Endothelial cell of umbilical vein (primary cell): ENCODE results near the gene PSAPL1. TPM values are rescaled to one million over a fixed set of nuclear protein-coding genes. Genes with fewer than 3 reads are reported as not detected.

Source experiments
- BruUV-seq: library from RNA; stranded (reverse); fragments of 400-500 nt; replicated peaks from 2 replicates; lab custom pipeline; 2021; lab: Mats Ljungman, UMichigan
- CTCF ChIA-PET: fragments of 300-600, 350-600 bp; sonication (Branson Sonifier 250); formaldehyde crosslinking; loops from one replicate; lab custom pipeline; 2021; ENCODE audit warnings: antibody characterized with exemption, inconsistent platforms; lab: Charles Lee
- POLR2A ChIA-PET: fragments of 300-600, 350-600 bp; sonication (Branson Sonifier 250); formaldehyde crosslinking; loops from one replicate; lab custom pipeline; 2021; ENCODE audit warnings: antibody characterized with exemption, inconsistent platforms; lab: Charles Lee
- DNase-seq: peaks from one replicate; pipeline ENCODE4 v3.0.0-alpha.2; 2011; ENCODE audit warnings: low read depth, low spot score
- FAIRE-seq: peaks from 2 replicates; lab custom pipeline; 2011; peaks lifted over from hg19 to GRCh38; lab: Jason Lieb, UNC
- H2AFZ ChIP-seq: 2 replicates; pipeline ENCODE4 v1.6.0; 2012; ENCODE audit warnings: low read depth, low read length, control low read depth, inconsistent platforms
- H3K27ac ChIP-seq: 2 replicates; pipeline ENCODE4 v1.5.1; 2011; ENCODE audit warnings: low read depth, mild to moderate bottlenecking, control low read depth, low read length, moderate library complexity; ENCODE audit not compliant: insufficient read depth
- H3K27me3 ChIP-seq, 2 experiments: 2 replicates each; pipeline versions ENCODE4 v1.6.0 to v1.6.1; 2011; ENCODE audit warnings: low read length in 2 of 2, mixed read lengths in 1 of 2; ENCODE audit not compliant: control insufficient read depth in 2 of 2, insufficient read depth in 2 of 2
- H3K36me3 ChIP-seq, 2 experiments: 2 replicates in 1 of 2; 3 replicates in 1 of 2; pipeline ENCODE4 v1.5.1; 2011; ENCODE audit warnings: low read length in 2 of 2, mild to moderate bottlenecking in 1 of 2, moderate library complexity in 1 of 2; ENCODE audit not compliant: control insufficient read depth in 2 of 2, insufficient read depth in 2 of 2; ENCODE audit errors: extremely low read depth in 1 of 2
- H3K4me1 ChIP-seq: 3 replicates; pipeline ENCODE4 v1.5.1; 2011; ENCODE audit warnings: mild to moderate bottlenecking, low read length; ENCODE audit not compliant: control insufficient read depth, insufficient read depth; ENCODE audit errors: extremely low read depth
- H3K4me2 ChIP-seq: 2 replicates; pipeline ENCODE4 v1.6.1; 2011; ENCODE audit warnings: low read length, control low read depth, mixed read lengths; ENCODE audit not compliant: insufficient read depth
- H3K4me3 ChIP-seq, 3 experiments: fragments of 200-600 bp in 1 of 3; sonication (generic), shearing (Covaris generic) in 1 of 3; replicated peaks in 1 of 3; 2 replicates each; pipeline ENCODE4 v1.5.1; 2011 to 2016; ENCODE audit warnings: control low read depth in 3 of 3, low read length in 3 of 3, mild to moderate bottlenecking in 2 of 3, inconsistent platforms in 1 of 3, low read depth in 1 of 3, moderate library complexity in 1 of 3; ENCODE audit not compliant: insufficient read depth in 1 of 3
- H3K79me2 ChIP-seq: 2 replicates; pipeline ENCODE4 v1.6.0; 2012; ENCODE audit warnings: low read length, inconsistent platforms; ENCODE audit not compliant: control insufficient read depth, insufficient read depth
- H3K9ac ChIP-seq: replicated peaks from 2 replicates; pipeline ENCODE3; 2011; ENCODE audit warnings: low read length, control low read depth; ENCODE audit not compliant: insufficient read depth; ENCODE audit errors: extremely low read depth
- H3K9me1 ChIP-seq: replicated peaks from 3 replicates; pipeline ENCODE4 v1.6.0; 2011; ENCODE audit warnings: mild to moderate bottlenecking, low read length; ENCODE audit not compliant: control insufficient read depth, insufficient read depth; ENCODE audit errors: extremely low read depth
- H3K9me3 ChIP-seq: replicated peaks from 2 replicates; pipeline ENCODE4 v1.5.1; 2012; ENCODE audit warnings: low read length, inconsistent platforms; ENCODE audit not compliant: control insufficient read depth, insufficient read depth
- H4K20me1 ChIP-seq: replicated peaks from 2 replicates; pipeline ENCODE3; 2011; ENCODE audit warnings: mild to moderate bottlenecking, low read length; ENCODE audit not compliant: control insufficient read depth, insufficient read depth; ENCODE audit errors: extremely low read depth
- EZH2 ChIP-seq: IDR thresholded peaks from 2 replicates; pipeline ENCODE4 v1.6.1; 2012; ENCODE audit warnings: borderline replicate concordance, low read depth, mild to moderate bottlenecking, moderate library complexity, low read length, inconsistent platforms; ENCODE audit not compliant: severe bottlenecking
- FOS ChIP-seq: IDR thresholded peaks from 2 replicates; pipeline ENCODE4 v1.6.1; 2011; ENCODE audit warnings: mild to moderate bottlenecking, low read length, moderate library complexity, borderline replicate concordance; ENCODE audit not compliant: insufficient read depth
- GATA2 ChIP-seq: IDR thresholded peaks from 2 replicates; pipeline ENCODE4 v1.7.0; 2011; ENCODE audit warnings: low read depth, mild to moderate bottlenecking, moderate library complexity, mixed read lengths, low read length; ENCODE audit not compliant: insufficient read length, insufficient read depth
- MYC ChIP-seq: IDR thresholded peaks from one replicate; pipeline ENCODE4 v1.6.1; 2011; ENCODE audit warnings: mild to moderate bottlenecking, low read depth, low read length
- POLR2A ChIP-seq: IDR thresholded peaks from 2 replicates; pipeline ENCODE4 v1.6.1; 2012; ENCODE audit warnings: low read depth, mild to moderate bottlenecking, control low read depth, low read length
- POLR2AphosphoS5 ChIP-seq: IDR thresholded peaks from 2 replicates; pipeline ENCODE4 v1.6.1; 2012; ENCODE audit warnings: low read depth, mild to moderate bottlenecking, control low read depth, low read length, moderate library complexity; ENCODE audit not compliant: insufficient read depth
- dilution Hi-C: fragments of 300-500 bp; cut with MboI; formaldehyde crosslinking; loops from one replicate; pipeline ENCODE4 v1.15.0; 2019; ENCODE audit warnings: low sequenced_read_pairs; ENCODE audit not compliant: extremely low pct_ligation_motif_present
- intact Hi-C: fragments of 100-400 bp; cut with micrococcal nuclease; formaldehyde crosslinking; loops from one replicate; pipeline ENCODE4 v1.10.0; 2022
- polyA plus RNA-seq, 4 experiments: library from polyadenylated mRNA; depleted of rRNA in 3 of 4; stranded (reverse) in 3 of 4; unstranded in 1 of 4; fragments of >200 nt; gene quantifications; 2 replicates each; pipeline versions ENCODE4 v1.2.1 to v1.2.3, GENCODE V29; 2011 to 2012; ENCODE audit warnings: missing spikeins in 1 of 4
- total RNA-seq: library from RNA; stranded (reverse); gene quantifications from 2 replicates; pipeline ENCODE4 v1.2.3, GENCODE V29; 2021
- TF ChIP-seq, protein P1 (sequence below): IDR thresholded peaks from 2 replicates; pipeline ENCODE4 v1.6.1; 2011; ENCODE audit not compliant: insufficient read depth, insufficient read length
- TF ChIP-seq, protein P2 (sequence below), 2 donors: IDR thresholded peaks; 1 replicate in 1 of 2; 2 replicates in 1 of 2; pipeline ENCODE4 v1.5.1; 2011; ENCODE audit warnings: low read length in 2 of 2, mild to moderate bottlenecking in 2 of 2, moderate library complexity in 2 of 2, control low read depth in 1 of 2, inconsistent platforms in 1 of 2, low read depth in 1 of 2; ENCODE audit not compliant: insufficient read depth in 1 of 2; ENCODE audit errors: extremely low read depth in 1 of 2

The PSAPL1 gene
- total and polyA plus RNA-seq, 2 donors (not counting 3 experiments of a cell fraction or from before 2014, with no cell fraction given), result not detected

DNA sequence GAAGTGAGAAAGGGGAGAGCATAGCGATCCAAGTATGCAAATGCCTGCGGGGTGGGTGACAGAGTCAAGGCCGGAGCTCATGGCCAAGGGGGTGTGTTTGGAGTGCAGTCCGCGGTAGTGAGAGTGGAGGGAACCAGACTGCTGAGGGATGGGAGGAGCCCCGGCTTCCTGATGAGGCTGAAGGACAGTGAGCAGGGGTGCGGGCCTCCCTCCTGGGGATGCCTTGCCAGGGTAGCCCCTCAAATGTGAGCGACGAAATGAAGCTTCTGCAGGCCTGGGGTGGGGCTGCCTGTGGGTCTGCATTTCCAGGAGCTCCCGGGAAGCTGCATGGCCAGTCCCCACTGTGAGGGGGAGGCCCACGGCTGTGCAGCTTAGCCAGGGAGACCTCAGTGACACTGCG lies 45.0 kb downstream of the PSAPL1 start:
- Histone ChIP-seq H3K4me2 (no peak overlapping the region), H3K4me3 (no peak overlapping the region), H3K9ac (no peak overlapping the region), H3K36me3 (no peaks in the 10 kb centered on the region), H3K9me1 (no peaks in the 10 kb centered on the region), H3K4me1 (no peaks in the 10 kb centered on the region), H2AFZ (no peak overlapping the region), H4K20me1 (no peaks in the 10 kb centered on the region), H3K79me2 (no peaks in the 10 kb centered on the region), H3K9me3 (no peaks in the 10 kb centered on the region), H3K27me3 (no peaks in the 10 kb centered on the region), H3K27ac (no peak overlapping the region)
- intact Hi-C loops, result no loop called here
- dilution Hi-C loops, result no loop called here
- FAIRE-seq, result no peak
- no TSS peak for BruUV-seq
- POLR2A ChIA-PET, result no interaction called here
- TF ChIP-seq GATA2 (no peak), EZH2 (no peak), FOS (no peak), POLR2AphosphoS5 (no peak), POLR2A (no peak), MYC (no peak)
- TF ChIP-seq, protein P1, sequence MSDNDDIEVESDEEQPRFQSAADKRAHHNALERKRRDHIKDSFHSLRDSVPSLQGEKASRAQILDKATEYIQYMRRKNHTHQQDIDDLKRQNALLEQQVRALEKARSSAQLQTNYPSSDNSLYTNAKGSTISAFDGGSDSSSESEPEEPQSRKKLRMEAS, result no peak
- TF ChIP-seq, protein P2, sequence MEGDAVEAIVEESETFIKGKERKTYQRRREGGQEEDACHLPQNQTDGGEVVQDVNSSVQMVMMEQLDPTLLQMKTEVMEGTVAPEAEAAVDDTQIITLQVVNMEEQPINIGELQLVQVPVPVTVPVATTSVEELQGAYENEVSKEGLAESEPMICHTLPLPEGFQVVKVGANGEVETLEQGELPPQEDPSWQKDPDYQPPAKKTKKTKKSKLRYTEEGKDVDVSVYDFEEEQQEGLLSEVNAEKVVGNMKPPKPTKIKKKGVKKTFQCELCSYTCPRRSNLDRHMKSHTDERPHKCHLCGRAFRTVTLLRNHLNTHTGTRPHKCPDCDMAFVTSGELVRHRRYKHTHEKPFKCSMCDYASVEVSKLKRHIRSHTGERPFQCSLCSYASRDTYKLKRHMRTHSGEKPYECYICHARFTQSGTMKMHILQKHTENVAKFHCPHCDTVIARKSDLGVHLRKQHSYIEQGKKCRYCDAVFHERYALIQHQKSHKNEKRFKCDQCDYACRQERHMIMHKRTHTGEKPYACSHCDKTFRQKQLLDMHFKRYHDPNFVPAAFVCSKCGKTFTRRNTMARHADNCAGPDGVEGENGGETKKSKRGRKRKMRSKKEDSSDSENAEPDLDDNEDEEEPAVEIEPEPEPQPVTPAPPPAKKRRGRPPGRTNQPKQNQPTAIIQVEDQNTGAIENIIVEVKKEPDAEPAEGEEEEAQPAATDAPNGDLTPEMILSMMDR (IDR thresholded peaks at IDR 0.05; ENCODE audit: extremely low read depth in 1 of 2, insufficient read depth in 1 of 2, low read depth in 1 of 2, low read length in 2 of 2), result no peak
- CTCF ChIA-PET, result interaction anchor here (1.1 kb wide), 1 partner anchor 10 kb away, joined by 3 read pairs; no protein-coding TSS in a partner anchor
- DNase-seq, result no peak
